Medulla oblongata (tissue), 1 donor: Measurements from ENCODE around the gene ACSL3.
"Not testable (repeated sequence)": the region's sequence is repeated elsewhere in the genome, so short reads cannot be mapped to it uniquely, and the experiment has no call there.

Experiments used
- DNase-seq: peaks from one replicate; pipeline ENCODE4 v3.0.0-alpha.2; 2015; ENCODE audit errors: extremely low spot score

The ACSL3 gene

DNA sequence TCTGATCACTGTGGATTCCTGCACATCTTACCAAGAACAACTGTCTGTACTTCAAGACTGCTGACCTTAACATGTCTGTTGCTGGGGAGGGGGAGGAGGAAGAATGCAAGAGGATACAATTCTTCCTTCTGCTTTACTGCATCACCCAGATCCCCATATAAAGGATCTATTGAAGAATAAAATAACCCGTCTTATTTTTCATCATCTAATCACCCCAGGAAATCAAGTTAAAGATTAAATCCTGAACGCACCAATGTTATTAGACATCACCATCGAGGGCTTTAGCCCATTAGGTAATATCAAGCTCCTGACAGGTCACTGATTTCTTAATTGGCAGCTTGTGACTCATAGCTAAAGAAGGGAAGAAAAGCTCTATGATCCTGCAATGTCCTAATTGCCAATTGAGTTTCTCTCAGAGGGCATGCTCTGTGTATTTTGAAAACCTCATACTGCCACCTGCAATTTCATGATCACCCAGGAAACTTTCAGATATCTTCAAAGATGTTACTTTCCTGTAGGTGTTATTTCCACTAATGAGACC lies 115.8 kb downstream of the ACSL3 start:
- no peak for DNase-seq

DNA sequence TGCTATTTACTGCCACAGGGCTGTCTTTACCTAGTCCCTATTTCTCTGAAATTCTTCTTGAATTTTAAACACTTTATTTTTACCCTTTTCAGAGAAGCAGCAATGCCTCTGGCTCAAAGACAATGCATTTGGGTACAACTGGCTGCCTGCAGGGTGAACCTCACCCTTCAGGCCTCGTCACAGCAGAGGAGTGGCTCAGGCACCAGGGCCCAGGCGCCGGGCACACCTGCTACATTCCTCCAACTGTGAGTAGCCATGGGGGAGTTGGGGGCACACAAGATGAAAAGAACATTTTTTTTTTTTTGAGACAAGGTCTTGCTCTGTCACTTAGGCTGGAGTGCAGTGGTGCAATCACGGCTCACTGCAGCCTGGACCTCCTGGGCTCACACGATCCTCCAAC lies 116.3 kb downstream of the ACSL3 start:
- DNase-seq = no peak

GRCh38 chr2:222978850-222979249 lies 118.0 kb downstream of the ACSL3 start:
- no peak for DNase-seq

DNA sequence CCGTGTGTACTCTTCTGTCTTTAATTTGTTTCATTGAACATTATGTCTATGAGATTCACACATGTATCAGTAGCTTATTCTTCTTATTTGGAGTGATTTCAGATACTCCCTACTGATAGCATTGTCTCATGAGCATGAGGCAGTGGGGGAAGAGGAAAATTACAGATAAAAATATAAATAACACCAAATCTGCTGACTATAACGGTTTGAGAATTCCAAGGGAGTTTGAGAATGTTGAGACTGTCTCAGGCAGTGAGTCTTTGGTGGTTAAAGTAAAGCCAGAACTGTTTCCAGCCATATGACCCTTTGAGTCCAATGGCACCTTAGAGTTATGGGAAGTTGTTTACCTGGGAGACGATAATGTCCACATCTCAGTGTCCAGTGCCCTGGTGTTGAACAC lies 118.6 kb downstream of the ACSL3 start:
- no peak for DNase-seq

- DNase-seq = peak; percentile 83
Observed at GRCh38 chr2:222982010-222982908, 121.4 kb downstream of the ACSL3 start.

GRCh38 chr2:222982909-222983265 lies 122.1 kb downstream of the ACSL3 start:
- no peak for DNase-seq

DNA sequence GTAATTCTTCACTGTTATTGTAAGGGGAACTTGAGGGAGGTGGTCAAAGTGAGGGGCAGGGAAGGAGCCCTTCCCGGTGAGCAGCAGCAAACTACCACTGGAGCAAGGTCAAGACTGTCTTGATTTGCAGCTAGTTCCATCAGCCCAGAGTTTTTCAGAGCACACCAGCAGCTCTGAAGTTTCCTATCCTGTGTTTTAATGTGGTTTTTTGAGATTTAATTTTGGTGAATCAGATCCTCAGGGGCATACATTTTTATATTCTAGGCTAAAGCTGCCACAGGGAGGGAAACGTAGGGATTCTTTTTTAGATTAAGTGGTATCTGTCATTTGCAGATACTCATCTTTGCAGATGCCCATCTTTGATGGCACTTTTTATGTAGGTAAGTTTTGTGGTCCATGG lies 124.1 kb downstream of the ACSL3 start:
- DNase-seq = no peak

- DNase-seq = no peak
Observed at GRCh38 chr2:222989431-222989830, 128.6 kb downstream of the ACSL3 start.

DNA sequence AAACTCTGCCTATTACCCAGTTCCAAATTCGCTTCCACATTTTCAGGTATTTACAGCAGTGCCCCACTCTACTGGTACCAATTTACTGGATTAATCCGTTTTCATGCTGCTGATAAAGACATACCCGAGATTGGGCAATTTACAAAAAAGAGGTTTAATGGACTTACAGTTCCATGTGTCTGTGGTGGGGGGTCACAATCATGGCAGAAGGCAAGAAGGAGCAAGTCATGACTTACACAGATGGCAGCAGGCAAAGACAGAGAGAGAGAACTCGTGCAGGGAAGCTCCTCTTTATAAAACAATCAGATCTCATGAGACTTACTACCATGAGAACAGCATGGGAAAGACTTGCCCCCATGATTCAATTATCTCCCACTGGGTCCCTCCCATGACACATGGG lies 129.4 kb downstream of the ACSL3 start:
- DNase-seq = not testable (repeated sequence)

- no peak for DNase-seq
Observed at GRCh38 chr2:222992137-222992536, 131.3 kb downstream of the ACSL3 start.
